Measurements from ENCODE around the gene OR6J1.

Gene OR6J1

GRCh38 chr14:22600027-22600426, 44.1 kb downstream of the OR6J1 start:
- Histone ChIP-seq H3K27ac (replicated peaks) (no peak overlapping the region), H3K4me3 (replicated peaks; ENCODE audit: insufficient read depth, low read length) (no peak overlapping the region), H3K27me3 (ENCODE audit: insufficient read depth, poor library complexity, severe bottlenecking) (no peaks in the 10 kb centered on the region)
- TF ChIP-seq POLR2AphosphoS5 (IDR thresholded peaks at IDR 0.05; ENCODE audit: low read depth) (no peak), REST (IDR thresholded peaks at IDR 0.05; ENCODE audit: insufficient replicate concordance, low read depth) (no peak), GABPA (IDR thresholded peaks at IDR 0.05; ENCODE audit: low read depth) (no peak), SPI1 (IDR thresholded peaks at IDR 0.05; ENCODE audit: borderline replicate concordance, low read depth) (no peak), CTCF (IDR thresholded peaks at IDR 0.05; ENCODE audit: insufficient read depth, low read length) (no peak)
- DNase-seq (ENCODE audit: low read depth in 1 of 2, low spot score in 1 of 2), result no peak

GRCh38 chr14:22599349-22599748, 44.8 kb downstream of the OR6J1 start:
- no peak for DNase-seq (ENCODE audit: low read depth in 1 of 2, low spot score in 1 of 2)
- Histone ChIP-seq H3K4me3 (replicated peaks; ENCODE audit: insufficient read depth, low read length) (no peak overlapping the region), H3K27me3 (ENCODE audit: insufficient read depth, poor library complexity, severe bottlenecking) (no peaks in the 10 kb centered on the region), H3K27ac (replicated peaks) (no peak overlapping the region)
- no peak for TF ChIP-seq REST (IDR thresholded peaks at IDR 0.05; ENCODE audit: insufficient replicate concordance, low read depth)
- TF ChIP-seq POLR2AphosphoS5 (IDR thresholded peaks at IDR 0.05; ENCODE audit: low read depth), result no peak
- TF ChIP-seq GABPA (IDR thresholded peaks at IDR 0.05; ENCODE audit: low read depth), result no peak
- TF ChIP-seq CTCF (IDR thresholded peaks at IDR 0.05; ENCODE audit: insufficient read depth, low read length), result no peak
- TF ChIP-seq SPI1 (IDR thresholded peaks at IDR 0.05; ENCODE audit: borderline replicate concordance, low read depth), result no peak

- H3K27ac ChIP-seq (replicated peaks), result no peak overlapping the region
- no peak for DNase-seq (ENCODE audit: low read depth in 1 of 2, low spot score in 1 of 2)
- no peak for TF ChIP-seq REST (IDR thresholded peaks at IDR 0.05; ENCODE audit: insufficient replicate concordance, low read depth)
- no peak for TF ChIP-seq CTCF (IDR thresholded peaks at IDR 0.05; ENCODE audit: insufficient read depth, low read length)
- no peak for TF ChIP-seq GABPA (IDR thresholded peaks at IDR 0.05; ENCODE audit: low read depth)
- no peak for TF ChIP-seq SPI1 (IDR thresholded peaks at IDR 0.05; ENCODE audit: borderline replicate concordance, low read depth)
- no peak for TF ChIP-seq POLR2AphosphoS5 (IDR thresholded peaks at IDR 0.05; ENCODE audit: low read depth)
These were observed 45.3 kb downstream of the OR6J1 start for GRCh38 chr14:22598896-22599244.

More at GRCh38 chr14:22598896-22599244, 45.3 kb downstream of the OR6J1 start:
- peak overlapping the region; percentile 58 for H3K4me3 ChIP-seq (replicated peaks; ENCODE audit: insufficient read depth, low read length)
- no peaks in the 10 kb centered on the region for H3K27me3 ChIP-seq (ENCODE audit: insufficient read depth, poor library complexity, severe bottlenecking)

All from HL-60 (cell line).